Measurements from ENCODE around the gene SAMM50. TPM values are rescaled to one million over a fixed set of nuclear protein-coding genes. Genes with fewer than 3 reads are reported as not detected.

SAMM50 gene
- polyA plus RNA-seq, 3 donors, result 17.0 to 70.0 (median 62.5) TPM

DNA sequence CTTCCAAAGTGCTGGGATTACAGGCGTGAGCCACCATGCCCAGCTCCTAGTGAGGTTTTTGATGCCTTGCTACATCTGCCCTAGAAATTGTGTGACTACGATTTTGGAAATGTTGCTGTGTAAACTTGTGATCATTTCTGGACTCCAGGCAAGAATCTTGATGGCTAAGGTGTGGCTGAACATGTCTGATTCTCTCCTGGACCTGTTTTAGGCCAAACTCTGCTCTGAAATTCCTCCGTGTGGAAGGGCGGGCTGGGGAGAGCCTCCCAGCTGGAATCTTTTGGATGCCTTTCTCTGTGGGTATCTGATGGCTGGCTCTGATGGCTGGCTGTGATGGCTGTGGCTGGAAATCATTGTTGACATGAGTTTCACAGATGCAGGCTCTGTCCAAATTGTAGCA lies 23.5 kb upstream of the SAMM50 start:
- Histone ChIP-seq H3K4me2 (replicated peaks; ENCODE audit: extremely low read depth, low read length, poor library complexity, severe bottlenecking) (no peak overlapping the region), H3K27ac (ENCODE audit: low read depth in 1 of 2, low read length in 2 of 2) (no peak overlapping the region), H4K20me1 (ENCODE audit: insufficient read depth, low read length) (no peaks in the 10 kb centered on the region), H3K27me3 (ENCODE audit: control insufficient read depth in 2 of 2, insufficient read depth in 2 of 2, low read length in 2 of 2) (no peaks in the 10 kb centered on the region), H3K4me3 (replicated peaks in 1 of 3; ENCODE audit: low read depth in 2 of 3, low read length in 3 of 3) (no peak overlapping the region), H2AFZ (ENCODE audit: insufficient read depth, low read depth, low read length, poor library complexity, severe bottlenecking) (no peak overlapping the region), H3K79me2 (ENCODE audit: insufficient read depth, low read length) (no peaks in the 10 kb centered on the region), H3K9ac (ENCODE audit: insufficient read depth, low read length, poor library complexity, severe bottlenecking) (no peak overlapping the region), H3K36me3 (replicated peaks in 1 of 2; ENCODE audit: control insufficient read depth in 1 of 2, insufficient read depth in 2 of 2, low read length in 2 of 2) (no peaks in the 10 kb centered on the region), H3K9me3 (replicated peaks in 1 of 2; ENCODE audit: control insufficient read depth in 1 of 2, insufficient read depth in 1 of 2, low read length in 2 of 2) (no peaks in the 10 kb centered on the region), H3K4me1 (ENCODE audit: control insufficient read depth in 1 of 2, insufficient read depth in 2 of 2, low read length in 2 of 2) (peaks cover 13 to 14% of the 10 kb centered on the region in 2 donors)
- no peak for DNase-seq
- intact Hi-C loops (cut with micrococcal nuclease), result no loop called here
- peaks cover 16% of the 10 kb centered on the region for H3K4me1 Mint-ChIP-seq
- H3K4me3 Mint-ChIP-seq, result no peak overlapping the region
- 98% methylated on average over 4 of the region's 4 CpGs for WGBS (ENCODE audit: insufficient coverage)
- H3K27ac Mint-ChIP-seq, result no peak overlapping the region
- H3K27me3 Mint-ChIP-seq (ENCODE audit: low read depth in 3 of 3), result peaks cover 8 to 15% (median 11%) of the 10 kb centered on the region in 3 donors
- H3K36me3 Mint-ChIP-seq, result peaks cover 0 to 2% of the 10 kb centered on the region in 2 donors
- TF ChIP-seq, protein P1, sequence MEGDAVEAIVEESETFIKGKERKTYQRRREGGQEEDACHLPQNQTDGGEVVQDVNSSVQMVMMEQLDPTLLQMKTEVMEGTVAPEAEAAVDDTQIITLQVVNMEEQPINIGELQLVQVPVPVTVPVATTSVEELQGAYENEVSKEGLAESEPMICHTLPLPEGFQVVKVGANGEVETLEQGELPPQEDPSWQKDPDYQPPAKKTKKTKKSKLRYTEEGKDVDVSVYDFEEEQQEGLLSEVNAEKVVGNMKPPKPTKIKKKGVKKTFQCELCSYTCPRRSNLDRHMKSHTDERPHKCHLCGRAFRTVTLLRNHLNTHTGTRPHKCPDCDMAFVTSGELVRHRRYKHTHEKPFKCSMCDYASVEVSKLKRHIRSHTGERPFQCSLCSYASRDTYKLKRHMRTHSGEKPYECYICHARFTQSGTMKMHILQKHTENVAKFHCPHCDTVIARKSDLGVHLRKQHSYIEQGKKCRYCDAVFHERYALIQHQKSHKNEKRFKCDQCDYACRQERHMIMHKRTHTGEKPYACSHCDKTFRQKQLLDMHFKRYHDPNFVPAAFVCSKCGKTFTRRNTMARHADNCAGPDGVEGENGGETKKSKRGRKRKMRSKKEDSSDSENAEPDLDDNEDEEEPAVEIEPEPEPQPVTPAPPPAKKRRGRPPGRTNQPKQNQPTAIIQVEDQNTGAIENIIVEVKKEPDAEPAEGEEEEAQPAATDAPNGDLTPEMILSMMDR (IDR thresholded peaks at IDR 0.05), result no peak
- H3K9me3 Mint-ChIP-seq, result peaks cover 0 to 2% (median 0%) of the 10 kb centered on the region in 7 donors

- TF ChIP-seq, protein P1 (IDR thresholded peaks at IDR 0.05), result no peak
- H3K27me3 Mint-ChIP-seq (ENCODE audit: low read depth in 3 of 3), result peaks cover 8 to 16% (median 10%) of the 10 kb centered on the region in 3 donors
- WGBS (ENCODE audit: insufficient coverage), result 94% methylated on average over 5 of the region's 6 CpGs
These were observed 13.8 kb upstream of the SAMM50 start for GRCh38 chr22:43941449-43941848.

More at GRCh38 chr22:43941449-43941848, 13.8 kb upstream of the SAMM50 start:
- no peak overlapping the region for H3K9ac ChIP-seq (ENCODE audit: insufficient read depth, low read length, poor library complexity, severe bottlenecking)
- Mint-ChIP-seq H3K36me3 (no peaks in the 10 kb centered on the region), H3K4me3 (no peak overlapping the region), H3K27ac (no peak overlapping the region), H3K9me3 (peaks cover 0 to 8% (median 5%) of the 10 kb centered on the region in 7 donors), H3K4me1 (peaks cover 2% of the 10 kb centered on the region)
- no peaks in the 10 kb centered on the region for H3K79me2 ChIP-seq (ENCODE audit: insufficient read depth, low read length)
- H4K20me1 ChIP-seq (ENCODE audit: insufficient read depth, low read length), result no peaks in the 10 kb centered on the region
- no peak overlapping the region for H2AFZ ChIP-seq (ENCODE audit: insufficient read depth, low read depth, low read length, poor library complexity, severe bottlenecking)
- no peaks in the 10 kb centered on the region for H3K27me3 ChIP-seq (ENCODE audit: control insufficient read depth in 2 of 2, insufficient read depth in 2 of 2, low read length in 2 of 2)
- intact Hi-C loops (cut with micrococcal nuclease), result no loop called here
- peaks cover 0 to 3% of the 10 kb centered on the region in 2 donors for H3K9me3 ChIP-seq (replicated peaks in 1 of 2; ENCODE audit: control insufficient read depth in 1 of 2, insufficient read depth in 1 of 2, low read length in 2 of 2)
- no peaks in the 10 kb centered on the region for H3K4me1 ChIP-seq (ENCODE audit: control insufficient read depth in 1 of 2, insufficient read depth in 2 of 2, low read length in 2 of 2)
- no peaks in the 10 kb centered on the region for H3K36me3 ChIP-seq (replicated peaks in 1 of 2; ENCODE audit: control insufficient read depth in 1 of 2, insufficient read depth in 2 of 2, low read length in 2 of 2)
- DNase-seq, result no peak
- no peak overlapping the region for H3K4me2 ChIP-seq (replicated peaks; ENCODE audit: extremely low read depth, low read length, poor library complexity, severe bottlenecking)
- no peak overlapping the region for H3K4me3 ChIP-seq (replicated peaks in 1 of 3; ENCODE audit: low read depth in 2 of 3, low read length in 3 of 3)
- H3K27ac ChIP-seq (ENCODE audit: low read depth in 1 of 2, low read length in 2 of 2), result no peak overlapping the region
